Memory B cell (primary cell): ENCODE measurements around the gene RBM18.

Source experiments
- ATAC-seq: fragments of 150-1000 bp; cut with Tn5 transposase; 2 replicates; pipeline ENCODE4 v1.10.0; 2021; ENCODE audit warnings: low read depth, mild to moderate bottlenecking, moderate library complexity
- DNase-seq, 2 donors: peaks; one replicate each; pipeline ENCODE4 v3.0.0; 2022; ENCODE audit warnings: low spot score in 2 of 2
- H3K27ac Mint-ChIP-seq: one replicate; pipeline ENCODE4 v1.8.0; 2022; ENCODE audit warnings: mild to moderate bottlenecking, moderate library complexity, mixed read lengths
- H3K27me3 Mint-ChIP-seq: one replicate; pipeline ENCODE4 v1.8.0; 2022; ENCODE audit warnings: mixed read lengths
- H3K36me3 Mint-ChIP-seq: one replicate; pipeline ENCODE4 v1.8.0; 2022; ENCODE audit warnings: mild to moderate bottlenecking, mixed read lengths
- H3K4me1 Mint-ChIP-seq: one replicate; pipeline ENCODE4 v1.8.0; 2022; ENCODE audit warnings: mixed read lengths
- H3K4me3 Mint-ChIP-seq: one replicate; pipeline ENCODE4 v1.8.0; 2022; ENCODE audit warnings: mild to moderate bottlenecking, moderate library complexity, mixed read lengths
- H3K9me3 Mint-ChIP-seq: one replicate; pipeline ENCODE4 v1.8.0; 2022; ENCODE audit warnings: mixed read lengths

RBM18 gene

DNA sequence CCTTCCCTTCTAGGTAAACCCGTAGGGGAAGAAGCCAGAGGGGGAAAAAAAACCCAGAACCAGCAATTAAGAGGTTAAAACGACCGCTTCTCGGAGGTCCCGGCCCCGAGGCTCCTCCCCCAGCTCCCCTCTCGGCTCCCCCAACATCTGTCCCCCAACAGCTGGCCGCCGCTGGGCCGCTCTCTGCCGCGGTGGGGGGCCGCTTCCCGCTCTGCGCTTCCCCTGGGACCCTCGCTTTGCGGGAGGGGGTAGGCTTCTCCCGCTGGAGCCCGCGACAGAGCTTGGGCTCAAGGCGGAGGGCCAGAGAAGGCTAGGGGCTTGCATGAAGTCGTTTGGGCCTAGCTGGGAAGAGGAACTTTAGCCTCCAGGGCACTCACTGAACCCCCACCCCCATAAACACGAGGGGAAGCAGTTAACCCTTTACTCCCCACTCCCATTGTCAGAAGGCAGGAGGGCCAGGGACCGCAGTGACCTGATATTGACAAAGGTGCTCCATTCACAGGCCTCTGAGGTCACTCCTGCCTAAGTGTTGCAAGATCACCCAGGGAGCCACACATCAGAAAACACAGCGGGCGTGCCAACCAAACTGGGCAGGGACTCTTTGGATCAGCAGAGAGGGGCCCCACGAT lies 43.3 kb downstream of the RBM18 start:
- no peaks in the 10 kb centered on the region for H3K9me3 Mint-ChIP-seq
- H3K36me3 Mint-ChIP-seq = no peaks in the 10 kb centered on the region
- ATAC-seq = no peak
- H3K4me1 Mint-ChIP-seq = peaks cover 11% of the 10 kb centered on the region
- DNase-seq = no peak
- H3K27me3 Mint-ChIP-seq = peaks cover 51% of the 10 kb centered on the region
- no peak overlapping the region for H3K4me3 Mint-ChIP-seq
- no peak overlapping the region for H3K27ac Mint-ChIP-seq

DNA sequence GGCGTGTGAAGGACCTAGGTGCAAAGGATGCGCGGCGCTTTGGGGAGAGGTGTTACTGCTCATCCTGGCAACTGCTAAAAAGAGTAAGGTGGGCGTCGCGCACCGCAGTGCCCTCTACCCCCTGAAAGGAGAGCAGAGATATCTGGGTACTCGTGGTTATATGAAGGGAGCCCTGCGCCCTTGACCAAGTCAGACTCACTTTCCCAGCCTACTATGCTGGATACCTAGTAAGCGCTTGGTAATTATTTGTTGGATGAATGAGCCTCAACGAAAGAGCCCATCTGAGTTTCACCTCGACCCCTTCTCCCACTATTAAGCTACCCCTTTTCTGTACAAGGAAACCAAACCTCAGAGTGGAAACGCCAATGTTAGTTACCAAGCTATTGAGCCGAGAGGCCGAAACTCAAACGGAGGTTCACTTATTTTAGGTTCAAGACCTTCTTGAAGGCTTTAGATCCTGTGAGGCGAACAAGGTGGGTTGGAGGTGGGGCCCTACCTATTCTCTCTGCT lies 43.9 kb downstream of the RBM18 start:
- no peaks in the 10 kb centered on the region for H3K36me3 Mint-ChIP-seq
- H3K27ac Mint-ChIP-seq = no peak overlapping the region
- H3K4me1 Mint-ChIP-seq = peaks cover 11% of the 10 kb centered on the region
- DNase-seq (no peak), ATAC-seq (no peak)
- H3K9me3 Mint-ChIP-seq = no peaks in the 10 kb centered on the region
- peaks cover 56% of the 10 kb centered on the region for H3K27me3 Mint-ChIP-seq
- H3K4me3 Mint-ChIP-seq = no peak overlapping the region

GRCh38 chr9:122219856-122220672 lies 44.6 kb downstream of the RBM18 start:
- H3K9me3 Mint-ChIP-seq = no peaks in the 10 kb centered on the region
- H3K4me3 Mint-ChIP-seq = no peak overlapping the region
- H3K27me3 Mint-ChIP-seq = peaks cover 57% of the 10 kb centered on the region
- DNase-seq (no peak), ATAC-seq (no peak)
- no peaks in the 10 kb centered on the region for H3K36me3 Mint-ChIP-seq
- peaks cover 11% of the 10 kb centered on the region for H3K4me1 Mint-ChIP-seq
- no peak overlapping the region for H3K27ac Mint-ChIP-seq

GRCh38 chr9:122218935-122219855 lies 45.4 kb downstream of the RBM18 start:
- peaks cover 11% of the 10 kb centered on the region for H3K4me1 Mint-ChIP-seq
- DNase-seq (no peak), ATAC-seq (peak; percentile 34)
- no peak overlapping the region for H3K27ac Mint-ChIP-seq
- peak overlapping the region; percentile 72 for H3K4me3 Mint-ChIP-seq
- peaks cover 51% of the 10 kb centered on the region for H3K27me3 Mint-ChIP-seq
- H3K9me3 Mint-ChIP-seq = no peaks in the 10 kb centered on the region
- no peaks in the 10 kb centered on the region for H3K36me3 Mint-ChIP-seq

DNA sequence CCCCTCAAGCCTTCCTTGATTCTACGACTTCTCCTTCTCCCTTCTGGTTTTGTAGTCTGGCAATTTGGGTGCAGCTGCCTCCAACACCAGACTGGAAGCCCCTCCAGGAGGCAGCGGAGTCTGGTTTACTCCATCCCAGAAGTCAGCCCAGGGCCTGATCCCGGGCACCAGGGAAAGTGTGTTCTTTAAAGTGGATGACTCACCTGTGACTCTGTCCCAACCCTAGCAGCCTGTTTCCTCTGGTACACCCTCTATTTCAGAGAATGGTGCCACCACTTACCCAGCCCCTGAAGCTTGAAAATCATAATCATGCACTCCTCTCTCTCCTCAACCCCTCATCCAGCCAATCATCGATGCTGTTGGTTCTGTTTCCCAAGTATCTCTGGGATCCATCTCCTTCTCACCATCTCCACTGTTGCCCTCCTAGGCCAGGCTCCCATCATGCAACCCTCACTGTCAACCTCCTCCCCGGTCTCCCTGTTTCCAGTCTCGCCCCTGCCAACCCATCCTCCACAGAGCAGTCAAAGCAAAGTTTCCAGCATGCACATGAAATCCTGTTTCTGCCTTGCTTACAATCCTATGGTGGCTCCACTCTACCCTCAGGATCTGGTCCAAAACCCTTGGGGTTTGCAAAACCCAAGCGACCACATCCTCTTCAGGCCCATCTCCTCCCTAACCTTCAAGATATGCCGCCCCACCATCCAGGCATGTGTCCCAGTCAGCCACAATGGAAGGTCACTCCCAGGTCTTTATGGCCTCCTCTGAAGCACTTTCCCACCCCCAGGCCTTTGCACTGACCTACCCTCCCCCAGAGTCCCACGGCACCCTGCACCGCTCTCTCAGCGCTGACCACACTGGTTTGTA lies 46.3 kb downstream of the RBM18 start:
- no peaks in the 10 kb centered on the region for H3K36me3 Mint-ChIP-seq
- peaks cover 14% of the 10 kb centered on the region for H3K4me1 Mint-ChIP-seq
- ATAC-seq = no peak
- H3K9me3 Mint-ChIP-seq = no peaks in the 10 kb centered on the region
- H3K27me3 Mint-ChIP-seq = peaks cover 50% of the 10 kb centered on the region
- H3K27ac Mint-ChIP-seq = no peak overlapping the region
- no peak for DNase-seq
- peak overlapping the region; percentile 13 for H3K4me3 Mint-ChIP-seq

- H3K4me3 Mint-ChIP-seq = no peak overlapping the region
- no peak for ATAC-seq
- H3K4me1 Mint-ChIP-seq = peaks cover 15% of the 10 kb centered on the region
- H3K27me3 Mint-ChIP-seq = peaks cover 52% of the 10 kb centered on the region
- no peaks in the 10 kb centered on the region for H3K36me3 Mint-ChIP-seq
- DNase-seq = no peak
- H3K9me3 Mint-ChIP-seq = no peaks in the 10 kb centered on the region
- H3K27ac Mint-ChIP-seq = no peak overlapping the region
Measured at GRCh38 chr9:122217640-122218039, 47.0 kb downstream of the RBM18 start.

- no peak for DNase-seq
- Mint-ChIP-seq H3K4me1 (peaks cover 15% of the 10 kb centered on the region), H3K27me3 (peaks cover 51% of the 10 kb centered on the region), H3K27ac (no peak overlapping the region), H3K9me3 (no peaks in the 10 kb centered on the region), H3K36me3 (no peaks in the 10 kb centered on the region), H3K4me3 (no peak overlapping the region)
- no peak for ATAC-seq
Measured at GRCh38 chr9:122216798-122217418, 47.7 kb downstream of the RBM18 start.

GRCh38 chr9:122216138-122216797 lies 48.4 kb downstream of the RBM18 start:
- DNase-seq = no peak
- H3K9me3 Mint-ChIP-seq = no peaks in the 10 kb centered on the region
- H3K27ac Mint-ChIP-seq = no peak overlapping the region
- H3K4me3 Mint-ChIP-seq = no peak overlapping the region
- no peak for ATAC-seq
- no peaks in the 10 kb centered on the region for H3K36me3 Mint-ChIP-seq
- H3K27me3 Mint-ChIP-seq = peaks cover 47% of the 10 kb centered on the region
- H3K4me1 Mint-ChIP-seq = peaks cover 15% of the 10 kb centered on the region

- Mint-ChIP-seq H3K36me3 (no peaks in the 10 kb centered on the region), H3K4me1 (peaks cover 15% of the 10 kb centered on the region), H3K9me3 (no peaks in the 10 kb centered on the region), H3K4me3 (no peak overlapping the region), H3K27me3 (peaks cover 47% of the 10 kb centered on the region), H3K27ac (no peak overlapping the region)
- DNase-seq = no peak
- ATAC-seq = no peak
Measured at GRCh38 chr9:122215663-122216062, 49.0 kb downstream of the RBM18 start.

DNA sequence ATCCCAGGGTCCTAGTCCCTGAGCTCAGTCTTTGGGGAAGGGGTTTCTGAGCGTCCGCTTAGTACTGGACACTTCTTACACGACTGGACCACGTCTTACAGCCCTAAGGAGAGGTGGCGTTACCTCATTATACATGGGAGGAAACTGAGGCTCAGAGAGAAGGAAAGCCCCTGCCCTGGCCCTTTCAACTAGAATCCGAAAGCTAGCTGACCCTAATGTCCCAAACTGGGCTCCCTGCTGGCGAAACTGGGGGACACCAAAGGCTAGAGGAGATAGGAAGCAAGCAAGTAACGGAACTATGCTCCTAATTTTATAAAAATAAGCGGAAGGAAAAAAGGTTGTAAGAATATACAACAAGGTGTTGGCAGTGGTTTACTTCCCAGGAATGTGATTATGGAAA lies 50.1 kb downstream of the RBM18 start:
- H3K4me3 Mint-ChIP-seq = peak overlapping the region; percentile 74
- H3K9me3 Mint-ChIP-seq = no peaks in the 10 kb centered on the region
- no peak overlapping the region for H3K27ac Mint-ChIP-seq
- DNase-seq (no peak), ATAC-seq (no peak)
- peaks cover 51% of the 10 kb centered on the region for H3K27me3 Mint-ChIP-seq
- no peaks in the 10 kb centered on the region for H3K36me3 Mint-ChIP-seq
- peaks cover 15% of the 10 kb centered on the region for H3K4me1 Mint-ChIP-seq

- H3K9me3 Mint-ChIP-seq = no peaks in the 10 kb centered on the region
- ATAC-seq (peak; percentile 71), DNase-seq (peak in 1 of 2 donors; percentile 20)
- peaks cover 46% of the 10 kb centered on the region for H3K27me3 Mint-ChIP-seq
- H3K27ac Mint-ChIP-seq = no peak overlapping the region
- H3K36me3 Mint-ChIP-seq = no peaks in the 10 kb centered on the region
- H3K4me3 Mint-ChIP-seq = peak overlapping the region; percentile 67
- peaks cover 13% of the 10 kb centered on the region for H3K4me1 Mint-ChIP-seq
Measured at GRCh38 chr9:122213589-122214413, 50.8 kb downstream of the RBM18 start.

DNA sequence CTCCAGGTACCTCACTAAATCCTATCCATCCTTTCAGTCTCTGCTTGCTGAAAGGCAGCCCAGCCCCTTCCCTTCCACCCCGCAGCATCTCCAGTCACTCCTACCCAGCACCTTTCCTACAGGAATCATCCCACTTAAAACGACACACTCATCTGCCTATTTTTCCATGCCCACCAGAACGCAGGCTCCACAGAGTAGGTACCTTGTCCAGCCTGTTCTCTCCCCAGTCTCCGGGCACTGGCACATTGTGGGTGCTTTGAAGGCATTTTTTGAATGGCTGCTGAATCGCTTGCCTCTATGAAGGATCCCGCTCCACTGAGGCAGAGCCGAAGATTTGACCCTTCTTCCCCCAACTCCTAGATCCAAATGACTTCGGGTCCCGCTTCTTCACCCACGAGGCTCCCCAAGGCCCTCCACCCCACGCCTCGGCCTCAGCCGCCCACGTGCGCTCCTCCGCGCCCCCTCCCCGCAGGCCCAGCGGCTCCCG lies 51.5 kb downstream of the RBM18 start:
- ATAC-seq = no peak
- Mint-ChIP-seq H3K27ac (no peak overlapping the region), H3K4me1 (peaks cover 7% of the 10 kb centered on the region), H3K27me3 (peaks cover 40% of the 10 kb centered on the region), H3K4me3 (peak overlapping the region; percentile 67), H3K9me3 (no peaks in the 10 kb centered on the region), H3K36me3 (no peaks in the 10 kb centered on the region)
- no peak for DNase-seq
